GM21447 (cell line): ENCODE data around the gene LRRC36.

ENCODE experiments used
- ATAC-seq: cut with Tn5 transposase; IDR thresholded peaks from one replicate; pipeline ENCODE4 v1.9.1; 2021; ENCODE audit not compliant: unreplicated experiment

LRRC36 gene

GRCh38 chr16:67421030-67421429 lies 94.4 kb downstream of the LRRC36 start:
- no peak for ATAC-seq

DNA sequence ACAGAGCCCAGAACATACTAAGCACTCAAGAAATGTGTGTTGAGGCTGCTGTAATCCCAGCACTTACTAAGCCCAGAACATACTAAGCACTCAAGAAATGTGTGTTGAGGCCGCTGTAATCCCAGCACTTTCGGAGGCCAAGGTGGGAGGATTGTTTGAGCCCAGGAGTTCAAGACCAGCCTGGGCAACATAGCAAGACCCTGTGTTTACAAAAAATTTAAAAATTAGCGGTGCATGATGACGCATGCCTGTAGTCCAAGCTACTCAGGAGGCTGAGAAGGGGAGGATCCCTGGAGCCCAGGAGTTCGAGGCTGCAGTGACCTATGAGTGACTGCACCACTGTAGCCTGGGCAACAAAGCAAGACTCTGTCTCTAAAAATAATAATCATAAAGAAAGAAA lies 96.4 kb downstream of the LRRC36 start:
- ATAC-seq: no peak

GRCh38 chr16:67423611-67424260 lies 97.1 kb downstream of the LRRC36 start:
- ATAC-seq: no peak

DNA sequence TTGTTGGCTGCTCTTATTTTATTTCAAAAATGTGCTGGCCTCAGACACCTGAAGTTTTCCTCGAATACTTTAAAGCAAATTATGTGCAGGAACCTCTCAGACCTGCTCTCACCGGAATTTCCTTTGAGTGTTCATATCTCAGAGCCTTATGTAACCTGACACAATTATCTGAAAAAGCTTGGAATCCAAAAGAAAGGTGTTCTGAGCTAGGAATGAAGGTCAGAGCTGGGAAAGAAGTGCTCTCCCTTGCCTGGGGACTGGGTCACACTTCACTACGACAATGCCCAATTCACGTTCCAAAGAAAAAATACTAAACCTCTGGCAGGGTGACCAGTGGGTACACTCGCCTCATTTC lies 97.6 kb downstream of the LRRC36 start:
- no peak for ATAC-seq

- ATAC-seq: no peak
Measured at GRCh38 chr16:67425061-67425460, 98.4 kb downstream of the LRRC36 start.

- no peak for ATAC-seq
Measured at GRCh38 chr16:67425580-67425979, 99.0 kb downstream of the LRRC36 start.

DNA sequence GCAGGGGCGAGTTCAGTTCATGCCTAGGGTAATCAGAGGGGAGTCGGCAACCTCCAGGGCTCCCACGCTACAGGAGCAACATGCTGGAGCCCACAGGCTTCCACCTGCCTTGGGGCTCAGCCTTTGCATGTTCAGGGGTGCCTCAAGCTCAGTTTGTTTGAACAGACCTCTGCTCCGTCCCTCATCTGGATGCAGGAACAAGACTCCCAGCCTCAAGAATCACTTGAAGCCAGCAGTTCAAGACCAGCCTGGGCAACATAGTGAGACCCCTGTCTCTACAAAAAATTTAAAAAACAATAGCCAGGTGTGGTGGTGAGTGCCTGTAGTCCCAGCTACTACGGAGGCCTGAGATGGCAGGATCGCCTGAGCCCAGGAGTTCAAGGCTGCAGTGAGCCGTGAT lies 99.4 kb downstream of the LRRC36 start:
- ATAC-seq: no peak

- ATAC-seq: no peak
Measured at GRCh38 chr16:67426950-67427349, 100.3 kb downstream of the LRRC36 start.

DNA sequence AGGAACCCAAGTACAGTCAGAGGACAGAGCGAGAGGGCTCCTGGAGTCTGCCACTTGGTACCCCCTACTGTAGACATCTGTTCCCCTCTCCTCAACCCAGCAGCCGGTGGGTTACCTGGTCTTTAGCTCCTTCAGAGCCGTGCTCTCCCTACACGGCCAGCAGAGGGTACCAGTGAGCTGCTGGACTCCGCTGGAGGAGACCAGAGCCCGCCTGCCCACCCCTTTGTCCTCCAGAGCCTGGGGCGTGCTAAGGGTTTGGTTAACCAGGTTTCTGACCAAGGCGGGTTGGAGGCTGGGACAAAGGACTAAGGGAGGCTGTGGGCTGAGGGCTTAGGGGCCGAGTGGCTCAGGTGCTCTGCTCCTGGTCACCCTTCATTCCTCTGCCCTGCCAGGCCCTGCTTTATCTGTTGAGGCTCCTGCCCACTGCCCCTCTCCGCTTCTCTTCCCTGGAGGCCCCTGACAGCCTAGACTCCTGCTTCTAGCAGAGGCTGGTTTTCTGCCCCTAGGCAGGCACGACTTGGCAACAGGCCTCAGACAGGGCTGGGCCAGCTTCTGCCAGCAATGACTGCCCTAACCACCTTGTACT lies 101.6 kb downstream of the LRRC36 start:
- no peak for ATAC-seq

DNA sequence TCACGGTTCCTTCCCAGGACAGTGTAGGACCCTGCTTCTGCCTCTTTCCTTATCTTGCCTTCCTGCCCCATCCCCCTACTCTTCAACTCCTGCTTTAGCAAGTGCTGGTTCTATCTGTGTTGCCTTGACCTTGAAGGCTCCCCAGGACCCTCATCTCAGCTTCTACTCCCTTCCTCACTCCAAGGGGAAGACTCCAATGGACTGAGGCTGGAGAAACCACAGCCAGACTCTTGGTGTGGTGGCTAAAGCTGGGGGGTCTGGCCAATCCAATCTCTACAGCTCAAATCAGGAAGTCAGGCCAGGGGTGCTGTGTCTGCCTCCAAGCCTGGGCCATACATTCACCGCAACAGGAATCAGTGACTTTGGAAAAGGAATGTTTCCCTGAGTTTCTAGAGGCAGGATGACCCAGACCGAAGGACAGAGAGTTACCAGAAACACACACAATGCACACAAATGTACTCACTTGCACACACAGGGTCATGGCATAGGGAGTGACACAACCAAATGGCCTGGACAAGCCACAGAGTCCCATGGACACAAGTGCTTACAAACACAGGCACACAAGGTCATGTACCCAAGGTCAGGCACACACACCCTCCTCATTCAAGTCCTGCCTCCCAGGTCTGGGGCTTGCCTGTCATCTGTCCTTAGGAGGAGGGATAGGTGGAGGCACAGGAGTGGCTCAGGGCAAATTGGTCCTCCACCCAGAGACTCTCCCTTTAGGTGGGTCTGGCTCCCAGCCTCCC lies 102.6 kb downstream of the LRRC36 start:
- ATAC-seq: no peak

DNA sequence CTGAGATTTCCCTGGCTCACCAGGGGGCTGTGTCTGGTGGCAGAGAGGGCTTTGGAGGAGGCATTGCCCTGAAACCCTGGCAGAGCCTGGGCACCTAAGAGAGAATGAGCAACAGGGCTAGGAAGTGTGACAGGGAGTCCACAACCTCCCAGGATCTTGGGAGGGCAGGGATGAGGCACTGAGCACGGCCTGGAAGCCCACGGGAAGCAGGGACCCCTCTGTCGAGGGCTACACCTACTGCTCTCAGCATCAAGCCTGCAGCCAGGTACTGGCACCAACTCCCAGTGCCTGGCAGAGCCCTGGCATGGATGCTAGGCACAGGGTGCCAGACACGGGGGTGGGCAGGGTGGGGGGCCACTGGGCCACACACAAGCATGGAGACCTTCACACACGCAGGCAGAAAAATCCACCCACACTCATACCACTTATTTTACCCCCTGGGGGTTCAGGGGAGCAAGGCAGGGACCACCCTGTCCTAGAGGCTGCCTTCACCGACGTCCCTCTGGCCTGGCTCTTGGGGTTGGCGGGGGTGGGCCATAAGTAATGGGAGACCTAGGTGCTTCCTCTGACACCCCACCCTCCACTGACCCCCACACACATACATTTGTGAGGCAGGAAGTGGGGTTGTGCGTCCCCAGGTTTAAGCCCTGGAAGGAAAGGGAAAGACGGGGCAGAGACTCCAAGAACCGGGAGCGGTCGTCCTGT lies 103.3 kb downstream of the LRRC36 start:
- ATAC-seq: no peak

DNA sequence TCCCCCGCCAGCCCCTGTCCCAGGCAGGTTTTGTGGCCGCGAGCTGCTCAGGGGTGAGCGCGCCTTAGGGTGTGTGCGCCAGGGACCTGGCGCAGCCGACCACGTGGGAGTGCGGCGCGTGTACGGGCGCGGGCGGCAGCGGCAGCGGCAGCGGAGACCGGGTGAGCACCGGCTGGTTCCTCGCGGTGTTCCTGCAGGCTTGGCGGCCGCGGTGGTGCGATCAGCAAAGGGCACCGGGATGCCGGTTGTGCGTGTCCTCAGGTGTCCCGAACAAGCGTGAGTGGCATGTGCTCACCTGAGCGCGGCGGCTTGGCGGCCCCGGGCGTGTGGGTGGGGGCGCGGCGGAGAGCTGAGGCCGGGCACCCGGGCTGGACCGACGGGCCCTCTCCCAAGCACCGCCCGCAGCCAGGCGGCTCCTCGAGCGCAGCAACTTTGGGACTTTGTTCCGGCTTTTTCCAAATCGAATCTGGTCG lies 103.9 kb downstream of the LRRC36 start:
- ATAC-seq: no peak

GRCh38 chr16:67430977-67431774 lies 104.6 kb downstream of the LRRC36 start, which contains the start of gene HSD11B2:
Gene HSD11B2 (plus strand): TSS chr16:67431121. CDS start chr16:67431249, 128 bp downstream.
- ATAC-seq: no peak

- ATAC-seq: no peak
Measured at GRCh38 chr16:67431775-67432505, 105.3 kb downstream of the LRRC36 start.

- no peak for ATAC-seq
Measured at GRCh38 chr16:67432506-67432890, 105.9 kb downstream of the LRRC36 start.

- ATAC-seq: no peak
Measured at GRCh38 chr16:67433131-67433719, 106.6 kb downstream of the LRRC36 start.
